SK-N-SH (cell line): ENCODE measurements around the gene ZNF557. TPM values are rescaled to one million over a fixed set of nuclear protein-coding genes. Genes with fewer than 3 reads are reported as not detected.
"Not testable (repeated sequence)": the region's sequence is repeated elsewhere in the genome, so short reads cannot be mapped to it uniquely, and the experiment has no call there.

Source experiments
- CTCF ChIA-PET: fragments of 300-600, 350-600 bp; formaldehyde crosslinking; extraction: SDS; loops from one replicate; lab custom pipeline; 2021; lab: Yijun Ruan, JAX
- POLR2A ChIA-PET: fragments of 350-600 bp; sonication (Branson Sonifier 250); formaldehyde crosslinking; extraction: SDS; loops from one replicate; lab custom pipeline; 2020; ENCODE audit warnings: antibody characterized with exemption, inconsistent platforms; lab: Yijun Ruan, JAX
- DNase-seq: peaks from one replicate; pipeline ENCODE4 v3.0.0; 2012
- H2AFZ ChIP-seq: fragments of 200-600 bp; sonication (generic); 2 replicates; pipeline ENCODE4 v1.8.1; 2016; ENCODE audit warnings: antibody characterized with exemption, mild to moderate bottlenecking, low read depth
- H3F3A ChIP-seq: fragments of 200-600 bp; sonication (generic); replicated peaks from 2 replicates; pipeline ENCODE3; 2016; ENCODE audit warnings: antibody characterized with exemption, mild to moderate bottlenecking; ENCODE audit not compliant: insufficient read depth
- H3K27ac ChIP-seq, 2 experiments: fragments of 200-500 bp in 1 of 2; fragments of 200-600 bp in 1 of 2; sonication (Bioruptor generic) in 1 of 2; sonication (generic), shearing (Covaris generic) in 1 of 2; 2 replicates each; pipeline versions ENCODE4 v1.5.1 to v1.6.1; 2014 to 2016; ENCODE audit warnings: low read depth in 2 of 2, inconsistent platforms in 1 of 2, low read length in 1 of 2, mild to moderate bottlenecking in 1 of 2, mixed read lengths in 1 of 2
- H3K27me3 ChIP-seq: fragments of 200-600 bp; sonication (generic), shearing (Covaris generic); 2 replicates; pipeline ENCODE4 v1.6.1; 2016; ENCODE audit warnings: mixed run types; ENCODE audit not compliant: insufficient read depth
- H3K36me3 ChIP-seq, 2 experiments: fragments of 200-500 bp in 1 of 2; fragments of 200-600 bp in 1 of 2; sonication (Bioruptor generic) in 1 of 2; sonication (generic) in 1 of 2; replicated peaks in 1 of 2; 2 replicates each; pipeline versions ENCODE3 to v1.5.1; 2014 to 2016; ENCODE audit warnings: low read length in 1 of 2, mild to moderate bottlenecking in 1 of 2; ENCODE audit not compliant: insufficient read depth in 2 of 2, control insufficient read depth in 1 of 2
- H3K4me1 ChIP-seq, 2 experiments: fragments of 200-500 bp in 1 of 2; fragments of 200-600 bp in 1 of 2; sonication (Bioruptor generic) in 1 of 2; sonication (generic), shearing (Covaris generic) in 1 of 2; 2 replicates each; pipeline versions ENCODE4 v1.5.1 to v1.6.1; 2014 to 2016; ENCODE audit warnings: low read depth in 1 of 2, low read length in 1 of 2, mixed run types in 1 of 2; ENCODE audit not compliant: insufficient read depth in 2 of 2, control insufficient read depth in 1 of 2
- H3K4me2 ChIP-seq: fragments of 200-600 bp; sonication (generic), shearing (Covaris generic); 2 replicates; pipeline ENCODE4 v1.6.1; 2017; ENCODE audit warnings: mixed run types
- H3K4me3 ChIP-seq, 2 experiments: fragments of 200-500 bp in 1 of 2; fragments of 200-600 bp in 1 of 2; sonication (Bioruptor generic) in 1 of 2; sonication (generic), shearing (Covaris generic) in 1 of 2; 2 replicates each; pipeline versions ENCODE4 v1.5.1 to v1.8.1; 2014 to 2016; ENCODE audit warnings: low read depth in 2 of 2, inconsistent platforms in 1 of 2, low read length in 1 of 2, mild to moderate bottlenecking in 1 of 2, mixed read lengths in 1 of 2, moderate library complexity in 1 of 2
- H3K79me2 ChIP-seq: fragments of 200-600 bp; sonication (generic); 2 replicates; pipeline ENCODE4 v1.8.1; 2017; ENCODE audit warnings: mild to moderate bottlenecking; ENCODE audit not compliant: insufficient read depth
- H3K9ac ChIP-seq: fragments of 200-600 bp; sonication (generic); 2 replicates; pipeline ENCODE4 v1.6.1; 2017; ENCODE audit warnings: mixed run types
- H3K9me2 ChIP-seq: fragments of 200-600 bp; sonication (generic); 2 replicates; pipeline ENCODE4 v1.6.1; 2017; ENCODE audit warnings: mixed run types
- H3K9me3 ChIP-seq: fragments of 200-600 bp; sonication (generic); 2 replicates; pipeline ENCODE4 v1.6.1; 2017; ENCODE audit warnings: mixed run types, mild to moderate bottlenecking, moderate library complexity
- H4K20me1 ChIP-seq: fragments of 200-600 bp; sonication (generic); 2 replicates; pipeline ENCODE4 v1.6.1; 2017; ENCODE audit warnings: mild to moderate bottlenecking, mixed run types; ENCODE audit not compliant: insufficient read depth
- CTCF ChIP-seq: fragments of 200-600 bp; sonication (generic); IDR thresholded peaks from 2 replicates; pipeline ENCODE4 v1.6.1; 2017; ENCODE audit warnings: antibody characterized with exemption, mild to moderate bottlenecking, moderate library complexity
- FOSL2 ChIP-seq: IDR thresholded peaks from 2 replicates; pipeline ENCODE4 v1.4.0; 2012; ENCODE audit warnings: low read depth, mild to moderate bottlenecking, moderate library complexity, borderline replicate concordance
- FOXM1 ChIP-seq: IDR thresholded peaks from 2 replicates; pipeline ENCODE4 v1.4.0; 2012; ENCODE audit warnings: low read depth, mild to moderate bottlenecking
- GABPA ChIP-seq: IDR thresholded peaks from 2 replicates; pipeline ENCODE4 v1.4.0; 2012; ENCODE audit warnings: low read depth, mild to moderate bottlenecking
- RAD21 ChIP-seq: IDR thresholded peaks from 2 replicates; pipeline ENCODE4 v1.6.1; 2012; ENCODE audit warnings: mild to moderate bottlenecking, low read length
- SMC3 ChIP-seq: IDR thresholded peaks from 2 replicates; pipeline ENCODE4 v1.6.1; 2012; ENCODE audit warnings: low read depth, low read length, improper control_type of control experiment
- TAF1 ChIP-seq: IDR thresholded peaks from 2 replicates; pipeline ENCODE4 v1.6.1; 2012; ENCODE audit warnings: low read depth, mild to moderate bottlenecking, low read length, moderate library complexity, borderline replicate concordance
- WGBS: methylation state at CpG from one replicate; pipeline ENCODE4 v1.1.6; 2017; ENCODE audit warnings: low lambda C conversion rate; 5-methylcytosine and 5-hydroxymethylcytosine counted together
- polyA plus RNA-seq, 3 experiments: library from polyadenylated mRNA; depleted of rRNA; stranded (reverse); fragments of >200 nt; gene quantifications; 2 replicates each; pipeline ENCODE4 v1.2.3, GENCODE V29; 2012
- TF ChIP-seq, protein P1 (sequence below): IDR thresholded peaks from 2 replicates; pipeline ENCODE4 v1.6.1; 2012; ENCODE audit warnings: mild to moderate bottlenecking, low read depth, low read length, moderate library complexity

Gene ZNF557
- polyA plus RNA-seq, 1 of the 3 experiments (the other 2 are of a cell fraction): 2.3 TPM

- peaks cover 12% of the 10 kb centered on the region for H3F3A ChIP-seq
- H3K27ac ChIP-seq: not testable (repeated sequence)
- TF ChIP-seq RAD21 (peak; percentile 41), CTCF (peak; percentile 38), SMC3 (peak; percentile 20; the same call in 1 of the 2 replicates)
- TF ChIP-seq, all 33 proteins: peak for 3; not testable (repeated sequence) for 30
- H3K36me3 ChIP-seq: peaks cover 5 to 18% of the 10 kb centered on the region in 2 experiments
- POLR2A ChIA-PET, H3K9ac ChIP-seq, H2AFZ ChIP-seq, H3K4me1 ChIP-seq, H3K4me2 ChIP-seq, H3K4me3 ChIP-seq, H3K27me3 ChIP-seq, H3K9me3 ChIP-seq, H3K9me2 ChIP-seq, CTCF ChIA-PET, DNase-seq, H4K20me1 ChIP-seq: not testable (repeated sequence)
- H3K79me2 ChIP-seq: peaks cover 18% of the 10 kb centered on the region
- 30% methylated on average over 9 of the region's 13 CpGs for WGBS
Measured at GRCh38 chr19:7067122-7067521, 2.4 kb upstream of the ZNF557 start.

DNA sequence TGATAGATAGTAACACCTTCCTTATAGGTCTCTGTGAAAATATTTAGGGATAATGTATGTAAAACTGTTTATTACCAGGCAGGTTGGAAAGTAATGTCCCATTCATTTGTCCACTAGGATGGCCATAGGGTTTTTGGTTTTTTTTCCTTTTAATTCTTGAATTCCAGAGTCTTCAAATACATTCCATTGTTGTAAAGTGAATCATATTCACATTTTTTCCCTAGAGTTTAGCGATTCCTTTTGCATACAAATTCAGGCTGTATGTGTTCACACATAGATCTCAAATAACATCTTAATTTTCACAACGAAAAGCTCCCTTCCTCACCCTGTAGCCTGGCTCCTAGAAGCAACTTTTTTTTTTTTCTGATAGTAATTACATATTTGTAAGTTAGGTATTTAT, 1.8 kb upstream of the ZNF557 start:
- H3K9me3 ChIP-seq: no peaks in the 10 kb centered on the region
- peaks cover 18% of the 10 kb centered on the region for H3K79me2 ChIP-seq
- WGBS: 38% methylated on average over 2 of the region's 2 CpGs
- H3K9me2 ChIP-seq: no peaks in the 10 kb centered on the region
- no peak overlapping the region for H3K4me3 ChIP-seq
- H3K27me3 ChIP-seq: peaks cover 4% of the 10 kb centered on the region; the same call in 1 of the 2 replicates
- peaks cover 9 to 23% of the 10 kb centered on the region in 2 experiments for H3K36me3 ChIP-seq
- peaks cover 12% of the 10 kb centered on the region for H3F3A ChIP-seq
- no peak overlapping the region for H3K27ac ChIP-seq
- CTCF ChIA-PET: no interaction called here
- H3K9ac ChIP-seq: no peak overlapping the region
- POLR2A ChIA-PET: no interaction called here
- no peak overlapping the region for H3K4me2 ChIP-seq
- H4K20me1 ChIP-seq: no peaks in the 10 kb centered on the region
- TF ChIP-seq, protein P1, sequence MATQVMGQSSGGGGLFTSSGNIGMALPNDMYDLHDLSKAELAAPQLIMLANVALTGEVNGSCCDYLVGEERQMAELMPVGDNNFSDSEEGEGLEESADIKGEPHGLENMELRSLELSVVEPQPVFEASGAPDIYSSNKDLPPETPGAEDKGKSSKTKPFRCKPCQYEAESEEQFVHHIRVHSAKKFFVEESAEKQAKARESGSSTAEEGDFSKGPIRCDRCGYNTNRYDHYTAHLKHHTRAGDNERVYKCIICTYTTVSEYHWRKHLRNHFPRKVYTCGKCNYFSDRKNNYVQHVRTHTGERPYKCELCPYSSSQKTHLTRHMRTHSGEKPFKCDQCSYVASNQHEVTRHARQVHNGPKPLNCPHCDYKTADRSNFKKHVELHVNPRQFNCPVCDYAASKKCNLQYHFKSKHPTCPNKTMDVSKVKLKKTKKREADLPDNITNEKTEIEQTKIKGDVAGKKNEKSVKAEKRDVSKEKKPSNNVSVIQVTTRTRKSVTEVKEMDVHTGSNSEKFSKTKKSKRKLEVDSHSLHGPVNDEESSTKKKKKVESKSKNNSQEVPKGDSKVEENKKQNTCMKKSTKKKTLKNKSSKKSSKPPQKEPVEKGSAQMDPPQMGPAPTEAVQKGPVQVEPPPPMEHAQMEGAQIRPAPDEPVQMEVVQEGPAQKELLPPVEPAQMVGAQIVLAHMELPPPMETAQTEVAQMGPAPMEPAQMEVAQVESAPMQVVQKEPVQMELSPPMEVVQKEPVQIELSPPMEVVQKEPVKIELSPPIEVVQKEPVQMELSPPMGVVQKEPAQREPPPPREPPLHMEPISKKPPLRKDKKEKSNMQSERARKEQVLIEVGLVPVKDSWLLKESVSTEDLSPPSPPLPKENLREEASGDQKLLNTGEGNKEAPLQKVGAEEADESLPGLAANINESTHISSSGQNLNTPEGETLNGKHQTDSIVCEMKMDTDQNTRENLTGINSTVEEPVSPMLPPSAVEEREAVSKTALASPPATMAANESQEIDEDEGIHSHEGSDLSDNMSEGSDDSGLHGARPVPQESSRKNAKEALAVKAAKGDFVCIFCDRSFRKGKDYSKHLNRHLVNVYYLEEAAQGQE: no peak
- TF ChIP-seq FOSL2 (peak; percentile 17; the same call in 1 of the 2 replicates), TAF1 (no peak), FOXM1 (no peak), GABPA (no peak)
- TF ChIP-seq, all 33 proteins: peak for 1
- Histone ChIP-seq H3K4me1 (peaks cover 3 to 4% of the 10 kb centered on the region in 2 experiments; a peak in 2 of 4 replicates), H2AFZ (no peak overlapping the region)
- no peak for DNase-seq
